Subcutaneous abdominal adipose tissue (tissue), 5 donors: ENCODE data around the gene PROSER3.
A peak's percentile ranks its signal among the peaks of the same experiment; 100 is the strongest.

Source experiments
- H3K27ac ChIP-seq: one replicate; pipeline ENCODE4 v1.7.0; 2013; ENCODE audit warnings: low read depth, mild to moderate bottlenecking, inconsistent platforms, low read length, moderate library complexity
- H3K27me3 ChIP-seq, 5 donors: one replicate each; pipeline ENCODE4 v1.7.0; 2013; ENCODE audit warnings: low read length in 5 of 5, inconsistent platforms in 1 of 5; ENCODE audit not compliant: control insufficient read depth in 5 of 5, insufficient read depth in 4 of 5
- H3K36me3 ChIP-seq, 5 donors: one replicate each; pipeline ENCODE4 v1.7.0; 2013; ENCODE audit warnings: low read length in 5 of 5; ENCODE audit not compliant: control insufficient read depth in 5 of 5, insufficient read depth in 5 of 5
- H3K4me1 ChIP-seq, 5 donors: one replicate each; pipeline ENCODE4 v1.7.0; 2013; ENCODE audit warnings: low read length in 5 of 5, mild to moderate bottlenecking in 3 of 5, moderate library complexity in 1 of 5; ENCODE audit not compliant: control insufficient read depth in 5 of 5, insufficient read depth in 5 of 5
- H3K4me3 ChIP-seq, 5 donors: one replicate each; pipeline ENCODE4 v1.7.0; 2013; ENCODE audit warnings: low read length in 5 of 5, low read depth in 1 of 5
- H3K9ac ChIP-seq, 5 donors: one replicate each; pipeline ENCODE4 v1.7.0; 2013; ENCODE audit warnings: low read length in 5 of 5, mild to moderate bottlenecking in 4 of 5, moderate library complexity in 3 of 5
- H3K9me3 ChIP-seq, 5 donors: one replicate each; pipeline ENCODE4 v1.7.0; 2013; ENCODE audit warnings: low read length in 5 of 5; ENCODE audit not compliant: control insufficient read depth in 5 of 5
- donor health status: healthy.
- donor health status: healthy.
- donor health status: healthy.
- donor health status: healthy.
- donor health status: healthy.

Gene PROSER3

DNA sequence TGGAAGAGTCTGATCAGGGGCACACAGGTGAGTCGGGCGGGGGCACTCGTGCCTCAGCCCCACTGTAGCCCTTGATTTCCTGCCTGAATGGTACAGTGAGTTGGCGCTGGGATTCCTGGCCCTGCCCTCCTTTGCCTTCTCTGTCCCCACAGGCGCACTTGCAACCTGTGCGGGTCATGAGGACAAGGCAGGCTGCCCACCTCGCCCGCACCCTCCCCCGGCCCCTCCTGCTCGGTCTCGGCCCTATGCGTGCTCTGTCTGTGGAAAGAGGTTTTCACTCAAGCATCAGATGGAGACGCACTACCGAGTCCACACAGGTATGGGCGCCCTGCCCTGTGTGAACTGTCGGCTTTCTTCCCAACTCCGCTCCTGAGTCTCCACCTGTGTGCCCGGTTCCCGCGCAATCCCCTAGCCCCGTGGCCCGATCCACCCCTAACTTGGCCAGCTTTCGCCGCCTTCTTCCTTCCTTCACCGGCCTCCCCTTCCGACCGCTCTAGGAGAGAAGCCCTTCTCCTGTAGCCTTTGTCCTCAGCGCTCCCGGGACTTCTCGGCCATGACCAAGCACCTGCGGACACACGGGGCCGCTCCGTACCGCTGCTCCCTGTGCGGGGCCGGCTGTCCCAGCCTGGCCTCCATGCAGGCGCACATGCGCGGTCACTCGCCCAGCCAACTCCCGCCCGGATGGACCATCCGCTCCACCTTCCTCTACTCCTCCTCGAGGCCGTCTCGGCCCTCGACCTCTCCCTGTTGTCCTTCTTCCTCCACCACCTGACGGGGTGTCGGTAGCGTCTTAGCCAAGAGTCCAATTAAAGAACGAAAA lies 41.8 kb upstream of the PROSER3 start:
- peaks cover 0 to 3% (median 0%) of the 10 kb centered on the region in 5 donors for H3K27me3 ChIP-seq
- peaks cover 6 to 35% (median 28%) of the 10 kb centered on the region in 5 donors for H3K4me1 ChIP-seq
- no peaks in the 10 kb centered on the region for H3K9me3 ChIP-seq
- peaks cover 0 to 15% (median 9%) of the 10 kb centered on the region in 5 donors for H3K36me3 ChIP-seq
- peak overlapping the region; percentile 76 for H3K27ac ChIP-seq
- H3K9ac ChIP-seq: peak overlapping the region; percentile 73 to 91 (median 78)
- peak overlapping the region; percentile 67 to 88 (median 78) for H3K4me3 ChIP-seq

DNA sequence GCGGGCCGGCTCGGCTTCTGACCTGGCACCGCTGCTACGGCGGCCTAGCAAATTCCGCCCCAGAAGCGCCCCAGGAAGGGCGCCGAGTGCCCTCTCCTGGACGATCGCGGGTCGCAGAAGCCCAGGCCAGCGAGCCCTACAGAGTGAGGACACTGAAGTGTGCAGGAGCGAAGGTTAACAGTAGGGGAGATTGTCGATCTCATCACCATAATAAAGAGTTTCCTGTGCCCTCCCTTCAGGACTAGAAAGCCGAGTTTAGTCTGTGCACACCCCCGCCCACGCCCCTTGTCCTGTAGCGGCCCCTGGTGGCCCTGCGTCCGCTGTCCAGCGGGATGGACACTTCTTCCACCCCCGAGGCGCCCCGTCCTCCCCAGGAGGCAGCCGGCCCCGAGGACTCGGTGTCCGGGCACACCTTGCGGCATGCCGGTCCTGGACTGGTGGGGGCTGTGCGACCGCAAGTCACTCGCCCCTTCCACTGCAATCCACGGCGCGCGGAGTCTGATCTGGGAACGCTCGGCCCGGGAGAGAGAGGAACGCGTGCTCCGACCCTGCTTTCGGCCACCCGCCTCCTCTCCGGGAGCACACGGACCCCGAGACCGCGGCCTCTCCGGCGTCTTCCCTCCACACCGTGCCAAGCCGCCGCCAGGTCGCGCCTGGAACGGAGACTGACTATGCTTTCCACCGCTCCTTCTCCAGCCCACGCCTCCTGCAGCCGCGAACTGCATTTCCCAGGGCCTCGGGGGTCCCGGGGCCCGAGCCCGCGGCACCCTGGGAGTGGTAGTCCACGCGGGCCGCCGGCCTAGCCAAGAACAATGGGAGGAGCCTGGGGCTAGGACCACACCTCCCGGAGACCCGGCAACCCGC lies 40.9 kb upstream of the PROSER3 start:
- Histone ChIP-seq H3K4me3 (peak overlapping the region; percentile 67 to 88 (median 78)), H3K27ac (peak overlapping the region; percentile 76), H3K4me1 (peaks cover 6 to 35% (median 28%) of the 10 kb centered on the region in 5 donors), H3K36me3 (peaks cover 0 to 23% (median 15%) of the 10 kb centered on the region in 5 donors), H3K9me3 (no peaks in the 10 kb centered on the region), H3K27me3 (no peaks in the 10 kb centered on the region), H3K9ac (peak overlapping the region in 4 of 5 donors; percentile 74 to 91 (median 78))

DNA sequence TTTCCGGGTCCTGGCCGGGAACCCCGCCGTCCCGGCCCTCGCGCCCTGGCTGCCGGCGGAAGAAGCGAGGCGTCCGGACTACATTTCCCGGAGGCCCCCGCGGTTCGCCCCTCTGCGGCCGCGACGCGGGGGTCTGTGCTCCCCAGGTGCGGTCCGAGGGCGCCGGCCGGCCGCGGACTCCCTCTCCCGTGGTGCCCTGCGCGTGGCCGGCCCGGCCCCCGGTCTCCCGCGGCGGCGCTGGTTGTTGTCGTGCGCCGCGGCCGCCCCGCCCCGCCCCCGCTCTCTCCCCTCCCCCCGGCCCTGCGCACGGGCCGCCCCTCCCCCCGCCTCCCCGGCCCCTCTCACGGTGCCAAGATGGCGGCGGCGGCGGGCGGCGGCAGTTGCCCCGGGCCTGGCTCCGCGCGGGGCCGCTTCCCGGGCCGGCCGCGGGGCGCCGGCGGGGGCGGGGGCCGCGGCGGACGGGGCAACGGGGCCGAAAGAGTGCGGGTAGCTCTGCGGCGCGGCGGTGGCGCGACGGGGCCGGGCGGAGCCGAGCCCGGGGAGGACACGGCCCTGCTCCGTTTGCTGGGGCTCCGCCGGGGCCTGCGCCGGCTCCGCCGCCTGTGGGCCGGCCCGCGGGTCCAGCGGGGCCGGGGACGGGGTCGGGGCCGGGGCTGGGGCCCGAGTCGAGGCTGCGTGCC lies 40.2 kb upstream of the PROSER3 start, which contains the start of gene KMT2B:
KMT2B (plus strand) TSS at position 339 of the 680 bp plus-strand sequence; CDS start at position 355, 16 bp downstream.
- H3K9me3 ChIP-seq: no peaks in the 10 kb centered on the region
- H3K4me1 ChIP-seq: peaks cover 6 to 35% (median 28%) of the 10 kb centered on the region in 5 donors
- H3K4me3 ChIP-seq: peak within 1 kb of the TSS; percentile 67 to 89 (median 84)
- H3K27ac ChIP-seq: peak within 1 kb of the TSS; percentile 76
- H3K36me3 ChIP-seq: peaks cover 0 to 31% (median 23%) of the 10 kb centered on the region in 5 donors
- no peaks in the 10 kb centered on the region for H3K27me3 ChIP-seq
- peak within 1 kb of the TSS in 4 of 5 donors; percentile 85 to 91 (median 88) for H3K9ac ChIP-seq

DNA sequence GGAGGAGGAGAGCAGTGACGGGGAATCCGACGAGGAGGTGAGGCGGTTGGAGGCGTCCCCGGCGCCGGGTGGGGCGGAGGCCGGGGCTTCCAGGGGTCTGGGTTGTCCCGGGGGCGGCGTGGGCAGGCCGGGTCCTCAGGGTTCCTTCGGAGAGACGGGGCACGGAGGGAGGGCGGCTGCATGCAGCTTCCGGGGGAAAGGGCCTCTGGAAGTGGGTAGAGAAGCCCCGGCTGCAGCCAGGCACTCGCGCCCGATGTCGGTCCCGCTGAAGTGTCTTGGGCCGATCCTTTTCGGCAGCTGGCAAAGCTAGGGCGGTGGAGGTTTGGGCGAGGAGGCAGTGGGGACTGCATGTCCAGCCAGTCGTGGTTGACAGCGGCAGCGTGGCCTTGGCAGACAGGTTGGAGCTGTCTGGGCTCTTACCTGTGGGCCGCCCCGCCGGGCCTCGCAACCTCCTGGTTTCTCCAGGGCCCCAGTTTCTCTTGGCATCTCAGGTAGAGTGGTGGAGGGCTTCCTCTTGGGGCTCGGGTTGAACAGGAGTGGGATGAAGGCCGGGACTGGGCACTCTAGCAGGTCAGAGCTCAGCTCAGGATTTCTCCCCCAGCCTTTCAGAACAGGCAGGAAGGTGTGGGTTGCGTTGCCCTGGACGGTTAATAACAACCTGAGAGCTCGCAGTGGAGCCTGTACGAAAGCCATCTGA lies 39.5 kb upstream of the PROSER3 start:
- Histone ChIP-seq H3K4me1 (peaks cover 6 to 35% (median 28%) of the 10 kb centered on the region in 5 donors), H3K9me3 (no peaks in the 10 kb centered on the region), H3K36me3 (peaks cover 0 to 38% (median 29%) of the 10 kb centered on the region in 5 donors), H3K9ac (peak overlapping the region in 4 of 5 donors; percentile 85 to 91 (median 88)), H3K27me3 (no peaks in the 10 kb centered on the region), H3K4me3 (peak overlapping the region; percentile 67 to 89 (median 77)), H3K27ac (peak overlapping the region; percentile 65)

DNA sequence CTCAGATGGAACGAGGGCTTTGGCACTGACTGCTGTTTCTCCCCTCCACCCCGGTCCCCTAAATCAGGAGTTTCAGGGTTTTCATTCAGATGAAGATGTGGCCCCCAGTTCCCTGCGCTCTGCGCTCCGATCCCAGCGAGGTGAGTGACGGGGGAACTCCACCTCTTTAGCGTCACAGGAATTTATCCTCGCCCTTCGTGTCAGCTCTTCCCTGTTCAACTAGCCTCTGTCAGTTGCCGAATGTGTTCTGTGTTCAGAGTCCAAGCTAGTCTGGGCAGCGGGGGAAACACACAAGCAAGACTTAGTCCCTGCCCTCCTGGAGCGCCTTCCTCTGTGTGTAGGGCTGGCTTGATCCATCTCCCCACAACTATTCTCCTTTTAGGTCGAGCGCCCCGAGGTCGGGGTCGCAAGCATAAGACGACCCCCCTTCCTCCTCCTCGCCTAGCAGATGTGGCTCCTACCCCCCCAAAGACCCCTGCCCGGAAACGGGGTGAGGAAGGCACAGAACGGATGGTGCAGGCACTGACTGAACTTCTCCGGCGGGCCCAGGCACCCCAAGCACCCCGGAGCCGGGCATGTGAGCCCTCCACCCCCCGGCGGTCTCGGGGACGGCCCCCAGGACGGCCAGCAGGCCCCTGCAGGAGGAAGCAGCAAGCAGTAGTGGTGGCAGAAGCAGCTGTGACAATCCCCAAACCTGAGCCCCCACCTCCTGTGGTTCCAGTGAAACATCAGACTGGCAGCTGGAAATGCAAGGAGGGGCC lies 38.4 kb upstream of the PROSER3 start:
- Histone ChIP-seq H3K4me1 (peaks cover 6 to 35% (median 28%) of the 10 kb centered on the region in 5 donors), H3K4me3 (peak overlapping the region; percentile 67 to 89 (median 77)), H3K36me3 (peaks cover 0 to 49% (median 40%) of the 10 kb centered on the region in 5 donors), H3K27ac (no peak overlapping the region), H3K9ac (peak overlapping the region in 4 of 5 donors; percentile 85 to 91 (median 88)), H3K9me3 (no peaks in the 10 kb centered on the region), H3K27me3 (no peaks in the 10 kb centered on the region)

DNA sequence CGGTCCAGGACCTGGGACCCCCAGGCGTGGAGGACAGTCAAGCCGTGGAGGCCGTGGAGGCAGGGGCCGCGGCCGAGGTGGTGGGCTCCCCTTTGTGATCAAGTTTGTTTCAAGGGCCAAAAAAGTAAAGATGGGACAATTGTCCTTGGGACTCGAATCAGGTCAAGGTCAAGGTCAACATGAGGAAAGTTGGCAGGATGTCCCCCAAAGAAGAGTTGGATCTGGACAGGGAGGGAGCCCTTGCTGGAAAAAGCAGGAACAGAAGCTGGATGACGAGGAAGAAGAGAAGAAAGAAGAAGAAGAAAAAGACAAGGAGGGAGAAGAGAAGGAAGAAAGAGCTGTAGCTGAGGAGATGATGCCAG lies 37.8 kb upstream of the PROSER3 start:
- Histone ChIP-seq H3K27ac (no peak overlapping the region), H3K36me3 (peaks cover 0 to 54% (median 46%) of the 10 kb centered on the region in 5 donors), H3K4me1 (peaks cover 6 to 35% (median 28%) of the 10 kb centered on the region in 5 donors), H3K9me3 (no peaks in the 10 kb centered on the region), H3K27me3 (no peaks in the 10 kb centered on the region), H3K4me3 (no peak overlapping the region), H3K9ac (no peak overlapping the region)

DNA sequence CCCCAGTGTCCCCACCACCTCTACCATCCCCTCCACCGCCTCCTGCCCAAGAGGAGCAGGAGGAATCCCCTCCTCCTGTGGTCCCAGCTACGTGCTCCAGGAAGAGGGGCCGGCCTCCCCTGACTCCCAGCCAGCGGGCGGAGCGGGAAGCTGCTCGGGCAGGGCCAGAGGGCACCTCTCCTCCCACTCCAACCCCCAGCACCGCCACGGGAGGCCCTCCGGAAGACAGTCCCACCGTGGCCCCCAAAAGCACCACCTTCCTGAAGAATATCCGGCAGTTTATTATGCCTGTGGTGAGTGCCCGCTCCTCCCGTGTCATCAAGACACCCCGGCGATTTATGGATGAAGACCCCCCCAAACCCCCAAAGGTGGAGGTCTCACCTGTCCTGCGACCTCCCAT lies 37.3 kb upstream of the PROSER3 start:
- Histone ChIP-seq H3K27ac (no peak overlapping the region), H3K4me1 (peaks cover 6 to 32% (median 26%) of the 10 kb centered on the region in 5 donors), H3K27me3 (no peaks in the 10 kb centered on the region), H3K9me3 (no peaks in the 10 kb centered on the region), H3K36me3 (peaks cover 0 to 59% (median 51%) of the 10 kb centered on the region in 5 donors), H3K9ac (no peak overlapping the region), H3K4me3 (no peak overlapping the region)

DNA sequence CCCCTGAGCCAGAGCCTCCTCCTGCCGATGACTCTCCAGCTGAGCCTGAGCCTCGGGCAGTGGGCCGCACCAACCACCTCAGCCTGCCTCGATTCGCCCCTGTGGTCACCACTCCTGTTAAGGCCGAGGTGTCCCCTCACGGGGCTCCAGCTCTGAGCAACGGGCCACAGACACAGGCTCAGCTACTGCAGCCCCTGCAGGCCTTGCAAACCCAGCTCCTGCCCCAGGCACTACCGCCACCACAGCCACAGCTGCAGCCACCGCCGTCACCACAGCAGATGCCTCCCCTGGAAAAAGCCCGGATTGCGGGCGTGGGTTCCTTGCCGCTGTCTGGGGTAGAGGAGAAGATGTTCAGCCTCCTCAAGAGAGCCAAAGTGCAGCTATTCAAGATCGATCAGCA lies 36.6 kb upstream of the PROSER3 start:
- Histone ChIP-seq H3K9me3 (no peaks in the 10 kb centered on the region), H3K27me3 (no peaks in the 10 kb centered on the region), H3K27ac (no peak overlapping the region), H3K36me3 (peaks cover 0 to 66% (median 58%) of the 10 kb centered on the region in 5 donors), H3K4me3 (no peak overlapping the region), H3K4me1 (peaks cover 6 to 25% (median 18%) of the 10 kb centered on the region in 5 donors), H3K9ac (no peak overlapping the region)
